Stimulated activated CD8-positive, alpha-beta memory T cell treated with anti-CD3 and anti-CD28 coated beads, Interleukin-7, amount 100 ng/mL, for 24 hours (primary cell): ENCODE results near the gene MED17.
"Not testable (repeated sequence)": the region's sequence is repeated elsewhere in the genome, so short reads cannot be mapped to it uniquely, and the experiment has no call there.

Experiments used
- DNase-seq: peaks from one replicate; pipeline ENCODE4 v3.0.0-alpha.2; 2020; ENCODE audit warnings: low read depth

The MED17 gene, protein sequence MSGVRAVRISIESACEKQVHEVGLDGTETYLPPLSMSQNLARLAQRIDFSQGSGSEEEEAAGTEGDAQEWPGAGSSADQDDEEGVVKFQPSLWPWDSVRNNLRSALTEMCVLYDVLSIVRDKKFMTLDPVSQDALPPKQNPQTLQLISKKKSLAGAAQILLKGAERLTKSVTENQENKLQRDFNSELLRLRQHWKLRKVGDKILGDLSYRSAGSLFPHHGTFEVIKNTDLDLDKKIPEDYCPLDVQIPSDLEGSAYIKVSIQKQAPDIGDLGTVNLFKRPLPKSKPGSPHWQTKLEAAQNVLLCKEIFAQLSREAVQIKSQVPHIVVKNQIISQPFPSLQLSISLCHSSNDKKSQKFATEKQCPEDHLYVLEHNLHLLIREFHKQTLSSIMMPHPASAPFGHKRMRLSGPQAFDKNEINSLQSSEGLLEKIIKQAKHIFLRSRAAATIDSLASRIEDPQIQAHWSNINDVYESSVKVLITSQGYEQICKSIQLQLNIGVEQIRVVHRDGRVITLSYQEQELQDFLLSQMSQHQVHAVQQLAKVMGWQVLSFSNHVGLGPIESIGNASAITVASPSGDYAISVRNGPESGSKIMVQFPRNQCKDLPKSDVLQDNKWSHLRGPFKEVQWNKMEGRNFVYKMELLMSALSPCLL

GRCh38 chr11:93784145-93784934 is at the start of gene MED17:
Gene MED17 (plus strand): TSS chr11:93784282. CDS start chr11:93784514, 232 bp downstream.
- peak; percentile 77 for DNase-seq

GRCh38 chr11:93734427-93735222 is 49.5 kb upstream of the MED17 start:
- no peak for DNase-seq

- no peak for DNase-seq
These were observed 48.5 kb upstream of the MED17 start for GRCh38 chr11:93735627-93736026.

DNA sequence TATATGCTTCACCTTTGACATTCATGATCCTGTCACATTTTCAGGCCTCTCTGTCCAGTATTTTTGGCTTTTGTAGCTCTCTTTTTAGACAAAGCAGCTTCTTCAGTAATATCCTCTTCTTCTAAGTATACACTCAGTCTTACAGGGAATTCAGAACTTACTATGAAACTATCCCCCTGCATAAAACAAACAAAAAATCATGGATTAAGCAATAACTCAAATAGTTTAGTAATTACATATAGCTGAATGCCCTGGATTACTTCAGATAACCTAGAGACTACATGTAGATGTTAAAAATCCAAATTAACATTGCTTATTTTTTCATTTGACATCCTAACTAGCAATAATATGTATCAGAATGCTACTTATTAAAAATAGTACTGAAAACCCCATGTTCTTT is 48.0 kb upstream of the MED17 start:
- DNase-seq = no peak

- DNase-seq = no peak
These were observed 46.0 kb upstream of the MED17 start for GRCh38 chr11:93737904-93738612.

DNA sequence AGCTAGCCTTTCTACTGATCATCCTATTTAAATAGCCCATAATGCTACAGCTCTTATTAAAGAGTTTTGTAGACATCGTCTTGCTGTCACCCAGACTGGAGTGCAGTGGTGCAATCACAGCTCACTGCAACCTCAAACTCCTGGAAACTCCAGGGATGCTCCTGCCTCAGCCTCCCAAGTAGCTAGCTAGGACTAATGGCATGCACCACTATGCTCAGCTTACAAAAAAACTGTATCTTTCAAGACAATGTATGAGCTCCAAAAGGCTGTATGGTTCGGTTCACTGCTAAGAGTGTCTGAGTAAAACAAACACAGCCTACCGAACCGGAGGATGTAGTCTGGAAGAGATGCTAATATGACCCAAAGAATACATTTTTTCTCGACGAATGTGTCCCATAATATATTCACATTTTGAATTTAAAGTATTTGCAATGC is 45.4 kb upstream of the MED17 start:
- no peak for DNase-seq

DNA sequence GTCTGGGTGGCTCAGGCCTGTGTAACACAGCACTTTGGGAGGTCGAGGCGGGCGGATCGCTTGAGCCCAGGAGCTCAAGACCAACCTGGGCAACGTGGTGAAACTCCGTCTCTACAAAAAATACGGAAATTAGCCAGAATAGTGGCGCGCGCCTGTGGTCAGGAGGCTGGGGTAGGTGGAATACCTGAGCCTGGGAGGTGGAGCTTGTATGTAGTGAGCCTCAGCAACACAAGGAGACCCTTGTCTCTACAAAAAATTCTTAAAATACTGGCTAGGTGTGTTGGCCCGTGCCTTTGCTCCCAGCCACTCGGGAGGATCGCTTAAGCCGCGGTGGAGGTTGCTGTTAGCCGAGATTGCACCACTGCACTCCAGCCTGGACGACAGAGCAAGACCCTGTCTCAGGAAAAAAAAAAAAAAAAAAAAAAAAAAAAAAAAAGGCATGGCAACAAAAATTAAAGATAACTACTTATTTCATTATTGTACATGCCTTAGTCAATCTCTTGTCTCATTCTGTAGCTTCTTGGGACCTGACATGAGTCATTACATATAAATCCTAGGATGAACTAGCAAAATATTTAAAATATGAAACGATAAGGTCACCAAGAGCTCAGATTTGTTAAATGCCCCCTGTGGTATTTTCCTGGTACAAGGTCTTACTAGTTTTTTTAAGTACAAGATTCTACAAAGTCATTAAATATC is 43.9 kb upstream of the MED17 start:
- DNase-seq = peak; percentile 26

- peak; percentile 30 for DNase-seq
These were observed 43.4 kb upstream of the MED17 start for GRCh38 chr11:93740730-93741093.

- peak; percentile 87 for DNase-seq
These were observed 42.8 kb upstream of the MED17 start, which contains the start of the genes C11orf54 and TAF1D for GRCh38 chr11:93741094-93741881. Gene C11orf54 (plus strand): TSS chr11:93741672. CDS start chr11:93747394, 5,722 bp downstream. Gene TAF1D (minus strand): TSS chr11:93741495. CDS start chr11:93739304, 2,191 bp downstream.

GRCh38 chr11:93741882-93742226 is 42.2 kb upstream of the MED17 start:
- DNase-seq = no peak

DNA sequence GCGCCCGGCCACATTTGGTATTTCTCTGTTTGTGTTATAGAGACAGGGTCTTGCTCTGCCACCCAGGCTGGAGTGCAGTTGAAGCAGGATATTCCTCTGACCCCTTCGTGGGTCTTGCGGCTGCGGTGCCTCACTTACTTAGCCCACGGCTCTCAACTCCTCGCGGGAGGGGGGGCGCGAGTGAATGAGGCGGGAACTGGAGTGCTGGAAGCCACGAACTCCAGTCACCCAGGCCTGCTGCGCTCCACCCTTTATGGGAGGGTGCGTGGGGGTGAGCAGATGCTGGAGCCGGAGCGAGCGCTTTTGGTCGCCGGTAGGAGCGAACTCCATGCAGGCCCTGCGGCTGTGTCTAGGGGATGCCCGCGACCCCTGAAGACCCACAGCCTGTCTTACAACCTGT is 40.8 kb upstream of the MED17 start:
- no peak for DNase-seq

GRCh38 chr11:93744669-93745004 is 39.4 kb upstream of the MED17 start:
- no peak for DNase-seq

GRCh38 chr11:93745005-93745755 is 38.9 kb upstream of the MED17 start:
- DNase-seq = not testable (repeated sequence)

- DNase-seq = no peak
These were observed 38.0 kb upstream of the MED17 start for GRCh38 chr11:93746101-93746500.

DNA sequence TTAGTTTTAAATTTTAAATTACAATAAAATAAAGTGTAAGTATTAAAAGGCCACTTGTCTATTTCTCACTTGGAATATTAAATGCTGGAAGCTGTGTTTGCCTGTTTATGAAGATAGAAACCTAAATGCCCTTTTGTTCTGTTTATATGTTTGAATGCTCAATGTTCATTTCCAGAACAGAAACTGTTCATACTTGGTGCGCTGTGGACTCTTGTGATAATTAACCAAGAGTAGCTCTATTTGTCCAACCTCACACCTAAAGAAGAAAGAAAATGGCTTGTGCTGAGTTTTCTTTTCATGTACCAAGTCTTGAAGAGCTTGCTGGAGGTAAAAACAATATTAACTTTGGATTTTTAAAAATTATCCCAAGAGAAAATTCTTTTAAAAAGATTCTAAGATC is 37.0 kb upstream of the MED17 start:
- no peak for DNase-seq

DNA sequence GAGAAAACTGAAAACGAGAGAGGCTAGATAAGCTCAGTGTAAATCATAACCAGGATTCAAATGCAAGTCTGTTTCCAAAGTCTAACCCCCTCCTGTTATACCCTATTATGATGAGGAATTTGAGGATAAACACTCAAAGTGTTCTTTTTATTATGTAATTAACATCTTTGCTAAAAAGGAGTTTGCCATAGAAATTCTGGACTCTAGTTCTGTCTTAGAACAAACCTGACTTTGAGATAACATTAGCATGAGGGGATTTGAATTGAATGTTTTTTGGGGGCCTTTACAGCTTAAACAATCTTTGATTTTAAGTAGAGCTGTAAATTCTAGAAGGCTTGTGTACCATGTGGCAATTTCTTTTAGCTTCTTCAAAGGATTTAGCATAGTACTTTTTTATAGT is 33.1 kb upstream of the MED17 start:
- no peak for DNase-seq

- DNase-seq = no peak
These were observed 30.8 kb upstream of the MED17 start for GRCh38 chr11:93753241-93753640.

DNA sequence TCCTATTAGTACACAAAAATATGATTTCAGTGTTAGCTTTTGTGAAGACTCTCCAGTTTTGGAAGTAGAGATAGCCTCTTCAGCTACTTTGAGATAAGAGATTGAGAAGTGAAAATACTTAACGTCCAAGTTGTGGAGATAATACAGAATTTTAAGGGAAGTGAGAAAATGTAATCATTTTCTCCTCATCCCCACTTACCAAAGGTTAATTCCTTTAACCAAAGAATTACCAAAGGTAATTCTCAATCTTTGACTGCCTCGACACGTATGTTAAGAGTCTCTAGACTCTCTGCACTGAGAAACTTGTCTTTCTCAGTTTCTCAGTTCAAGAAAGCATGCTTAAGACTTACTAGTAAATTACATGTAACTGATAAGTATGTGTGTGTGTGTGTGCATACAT is 27.3 kb upstream of the MED17 start:
- no peak for DNase-seq

DNA sequence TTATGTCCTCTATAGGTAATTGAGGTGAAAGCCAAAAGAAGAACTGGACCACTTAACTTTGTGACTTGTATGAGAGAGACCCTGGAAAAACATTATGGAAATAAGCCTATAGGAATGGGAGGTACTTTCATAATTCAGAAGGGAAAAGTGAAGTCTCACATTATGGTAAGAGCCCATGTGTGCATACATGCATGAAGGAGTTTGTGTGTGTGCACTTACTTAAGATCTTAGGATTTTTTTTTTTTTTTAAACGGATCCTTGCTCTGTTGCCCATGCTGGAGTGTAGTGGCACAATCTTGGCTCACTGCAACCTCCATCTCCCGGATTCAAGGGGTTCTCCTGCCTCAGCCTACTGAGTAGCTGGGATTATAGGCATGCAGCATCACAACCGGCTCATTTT is 26.8 kb upstream of the MED17 start:
- DNase-seq = no peak
